LNCaP clone FGC (cell line): ENCODE results near the gene DHX29.

Source experiments
- DNase-seq: peaks from one replicate; pipeline ENCODE4 v3.0.0-alpha.2; 2011; ENCODE audit warnings: low read depth
- H3K4me3 ChIP-seq: 2 replicates; pipeline ENCODE4 v1.5.1; 2011; ENCODE audit warnings: mild to moderate bottlenecking, low read depth, low read length, control low read depth
- CTCF ChIP-seq: IDR thresholded peaks from 2 replicates; pipeline ENCODE4 v1.5.1; 2012; ENCODE audit warnings: mild to moderate bottlenecking; ENCODE audit not compliant: control insufficient read depth, insufficient read depth; ENCODE audit errors: extremely low read depth

The DHX29 gene

GRCh38 chr5:55222092-55222984, 85.2 kb downstream of the DHX29 start:
- TF ChIP-seq CTCF: no peak
- no peak overlapping the region for H3K4me3 ChIP-seq
- no peak for DNase-seq

- no peak for TF ChIP-seq CTCF
- no peak for DNase-seq
- no peak overlapping the region for H3K4me3 ChIP-seq
These were observed 86.9 kb downstream of the DHX29 start for GRCh38 chr5:55220433-55221185.

GRCh38 chr5:55219770-55220169, 87.7 kb downstream of the DHX29 start:
- no peak for TF ChIP-seq CTCF
- DNase-seq: no peak
- no peak overlapping the region for H3K4me3 ChIP-seq

GRCh38 chr5:55218967-55219366, 88.5 kb downstream of the DHX29 start:
- no peak for TF ChIP-seq CTCF
- H3K4me3 ChIP-seq: peak overlapping the region; percentile 19; the same call in 1 of the 2 replicates
- peak; percentile 91 for DNase-seq

- DNase-seq: peak; percentile 50
- no peak overlapping the region for H3K4me3 ChIP-seq
- TF ChIP-seq CTCF: no peak
These were observed 96.2 kb downstream of the DHX29 start for GRCh38 chr5:55211184-55211874.
